Spleen (tissue), 11 donors: ENCODE results near the gene KREMEN2. TPM values are rescaled to one million over a fixed set of nuclear protein-coding genes. Genes with fewer than 3 reads are reported as not detected.

Source experiments
- DNase-seq: peaks from one replicate; pipeline ENCODE4 v3.0.0-alpha.2; 2020
- H3K27ac ChIP-seq, 8 donors: fragments of 200-600 bp; sonication (generic) in 7 of 8; 1 replicate in 4 of 8; 2 replicates in 4 of 8; pipeline versions ENCODE4 v1.5.0 to v1.8.0; 2016 to 2021; ENCODE audit warnings: inconsistent platforms in 4 of 8, mild to moderate bottlenecking in 4 of 8, moderate library complexity in 1 of 8
- H3K27me3 ChIP-seq, 7 donors: fragments of 200-600 bp; sonication (generic) in 6 of 7; replicated peaks in 1 of 7; 1 replicate in 4 of 7; 2 replicates in 3 of 7; pipeline versions ENCODE4 v1.5.0 to v1.8.0; 2016 to 2021; ENCODE audit warnings: inconsistent platforms in 3 of 7, mild to moderate bottlenecking in 1 of 7
- H3K36me3 ChIP-seq, 6 donors: fragments of 200-600 bp; sonication (generic) in 5 of 6; 1 replicate in 4 of 6; 2 replicates in 2 of 6; pipeline versions ENCODE4 v1.5.0 to v1.8.0; 2016 to 2021; ENCODE audit warnings: inconsistent platforms in 2 of 6
- H3K4me1 ChIP-seq, 6 donors: fragments of 200-600 bp; sonication (generic) in 5 of 6; 1 replicate in 3 of 6; 2 replicates in 3 of 6; pipeline versions ENCODE4 v1.5.0 to v1.8.0; 2016 to 2021; ENCODE audit warnings: inconsistent platforms in 3 of 6
- H3K4me3 ChIP-seq, 8 donors: fragments of 200-600 bp; sonication (generic) in 7 of 8; 1 replicate in 4 of 8; 2 replicates in 4 of 8; pipeline versions ENCODE4 v1.5.0 to v1.8.0; 2016 to 2021; ENCODE audit warnings: inconsistent platforms in 4 of 8, mild to moderate bottlenecking in 4 of 8, moderate library complexity in 2 of 8
- H3K9me3 ChIP-seq, 8 donors: fragments of 200-600 bp; sonication (generic) in 7 of 8; 1 replicate in 4 of 8; 2 replicates in 4 of 8; pipeline versions ENCODE4 v1.5.0 to v1.8.0; 2016 to 2021; ENCODE audit warnings: inconsistent platforms in 4 of 8
- CTCF ChIP-seq, 11 experiments: fragments of 200-600 bp in 7 of 11; fragments of 450-650 bp in 4 of 11; sonication (generic) in 4 of 11; IDR thresholded peaks in 8 of 11; conservative IDR thresholded peaks in 3 of 11; 1 replicate in 7 of 11; 2 replicates in 4 of 11; pipeline versions ENCODE4 v1.4.0 to v1.8.0; 2016 to 2021; ENCODE audit warnings: antibody characterized with exemption in 11 of 11, inconsistent platforms in 4 of 11, mild to moderate bottlenecking in 1 of 11
- POLR2A ChIP-seq, 3 donors: fragments of 450-650 bp; IDR thresholded peaks; one replicate each; pipeline ENCODE4 v1.5.1; 2017; ENCODE audit warnings: antibody characterized with exemption in 3 of 3, mild to moderate bottlenecking in 1 of 3
- POLR2AphosphoS5 ChIP-seq, 3 donors: sonication (generic); formaldehyde crosslinking; IDR thresholded peaks; one replicate each; pipeline ENCODE4 v1.5.1; 2017; ENCODE audit warnings: antibody characterized with exemption in 3 of 3
- WGBS, 5 donors: extraction: QIAGEN DNeasy Blood & Tissue Kit in 3 of 5; methylation state at CpG; one replicate each; pipeline versions ENCODE4 v1.1.5 to v1.1.7; 2013 to 2018; 5-methylcytosine and 5-hydroxymethylcytosine counted together
- intact Hi-C: fragments of 100-400 bp; cut with DNase I; formaldehyde crosslinking; loops from one replicate; pipeline ENCODE4 v1.15.0; 2023; ENCODE audit warnings: low total_unique reads
- polyA plus RNA-seq, 3 donors: library from polyadenylated mRNA; stranded (reverse); fragments of 200-250 nt; gene quantifications; one replicate each; pipeline ENCODE4 v1.2.1, GENCODE V29; 2013
- total RNA-seq, 7 donors: library from RNA; depleted of rRNA in 3 of 7; stranded (reverse); fragments of >200 nt in 3 of 7; fragmentation: NEBNext Ultra II Directional in 4 of 7; extraction: Animal tissue kit (Norgen Biotek cat#: 25700) in 4 of 7; gene quantifications; one replicate each; pipeline versions ENCODE4 v1.1.0 to v1.2.1, GENCODE V29; 2016 to 2021
- donor health status: healthy with polysubstance abuse.
- donor health status: DM: no; HTN: no; CAD: no; lungs with moderate emphysema.
- donor health status: DM: no; HTN: no; CAD: no.
- donor health status: Bipolar disorder and iron deficiency.
- donor health status: healthy.
- donor health status: DM: no; HTN: no; CAD: no.
- donor health status: DM: yes; HTN: yes; CAD: no.

KREMEN2 gene
- total and polyA plus RNA-seq, 10 donors, result 0.40 to 1.2 (median 0.42) TPM; not detected in 5

GRCh38 chr16:2934450-2934849, 29.6 kb upstream of the KREMEN2 start:
- no peaks in the 10 kb centered on the region for H3K9me3 ChIP-seq
- no peaks in the 10 kb centered on the region for H3K27me3 ChIP-seq
- no peak overlapping the region for H3K27ac ChIP-seq
- no peak overlapping the region for H3K4me3 ChIP-seq
- H3K36me3 ChIP-seq, result peaks cover 6 to 97% (median 76%) of the 10 kb centered on the region in 6 donors
- H3K4me1 ChIP-seq, result no peaks in the 10 kb centered on the region
- DNase-seq, result no peak
- 81 to 93% (median 84%) methylated on average over 15 of the region's 15 CpGs for WGBS, 5 donors
- no peak for TF ChIP-seq POLR2A (IDR thresholded peaks at IDR 0.05)
- no peak for TF ChIP-seq CTCF (IDR thresholded peaks at IDR 0.05 in 8 of 11, conservative IDR thresholded peaks at IDR 0.05 in 3 of 11)
- TF ChIP-seq POLR2AphosphoS5 (IDR thresholded peaks at IDR 0.05), result no peak
- intact Hi-C loops, result no loop called here

GRCh38 chr16:2936436-2937011, 27.6 kb upstream of the KREMEN2 start:
- TF ChIP-seq POLR2AphosphoS5 (IDR thresholded peaks at IDR 0.05), result no peak
- no peak for TF ChIP-seq POLR2A (IDR thresholded peaks at IDR 0.05)
- no peak for TF ChIP-seq CTCF (IDR thresholded peaks at IDR 0.05 in 8 of 11, conservative IDR thresholded peaks at IDR 0.05 in 3 of 11)
- Histone ChIP-seq H3K27ac (no peak overlapping the region), H3K4me1 (no peaks in the 10 kb centered on the region), H3K4me3 (no peak overlapping the region), H3K27me3 (no peaks in the 10 kb centered on the region), H3K9me3 (no peaks in the 10 kb centered on the region), H3K36me3 (peaks cover 5 to 97% (median 79%) of the 10 kb centered on the region in 6 donors)
- WGBS, 5 donors, result 88 to 96% (median 91%) methylated on average over 16 to 22 of the region's 22 CpGs
- no peak for DNase-seq
- intact Hi-C loops, result no loop called here

GRCh38 chr16:2937170-2937569, 26.9 kb upstream of the KREMEN2 start:
- DNase-seq, result no peak
- Histone ChIP-seq H3K27me3 (no peaks in the 10 kb centered on the region), H3K36me3 (peaks cover 5 to 100% (median 81%) of the 10 kb centered on the region in 6 donors), H3K27ac (no peak overlapping the region), H3K4me3 (no peak overlapping the region), H3K9me3 (no peaks in the 10 kb centered on the region), H3K4me1 (no peaks in the 10 kb centered on the region)
- TF ChIP-seq CTCF (IDR thresholded peaks at IDR 0.05 in 8 of 11, conservative IDR thresholded peaks at IDR 0.05 in 3 of 11) (no peak), POLR2A (IDR thresholded peaks at IDR 0.05) (no peak), POLR2AphosphoS5 (IDR thresholded peaks at IDR 0.05) (no peak)
- 59 to 97% (median 85%) methylated on average over 5 to 24 of the region's 24 CpGs for WGBS, 5 donors
- intact Hi-C loops, result no loop called here

GRCh38 chr16:2938206-2938605, 25.9 kb upstream of the KREMEN2 start:
- no peak for DNase-seq
- Histone ChIP-seq H3K4me1 (no peaks in the 10 kb centered on the region), H3K9me3 (no peaks in the 10 kb centered on the region), H3K27me3 (no peaks in the 10 kb centered on the region), H3K36me3 (peaks cover 5 to 100% (median 82%) of the 10 kb centered on the region in 6 donors), H3K4me3 (no peak overlapping the region), H3K27ac (no peak overlapping the region)
- WGBS, 5 donors, result 86 to 96% (median 94%) methylated on average over 3 to 12 of the region's 12 CpGs
- intact Hi-C loops, result no loop called here
- no peak for TF ChIP-seq CTCF (IDR thresholded peaks at IDR 0.05 in 8 of 11, conservative IDR thresholded peaks at IDR 0.05 in 3 of 11)
- TF ChIP-seq POLR2A (IDR thresholded peaks at IDR 0.05), result no peak
- no peak for TF ChIP-seq POLR2AphosphoS5 (IDR thresholded peaks at IDR 0.05)
